Small intestine (tissue), 7 donors: ENCODE measurements around the gene EXOC1L. TPM values are rescaled to one million over a fixed set of nuclear protein-coding genes. Genes with fewer than 3 reads are reported as not detected.

Source experiments
- DNase-seq, 2 donors: peaks; one replicate each; pipeline versions ENCODE4 v3.0.0 to v3.0.0-alpha.2; 2013
- FAIRE-seq: peaks from 2 replicates; lab custom pipeline; 2012; peaks lifted over from hg19 to GRCh38; lab: Jason Lieb, UNC
- H3K27ac ChIP-seq, 3 donors: one replicate each; pipeline ENCODE4 v1.5.1; 2013; ENCODE audit warnings: low read length in 2 of 3, mild to moderate bottlenecking in 2 of 3, control low read depth in 1 of 3, inconsistent platforms in 1 of 3, low read depth in 1 of 3, moderate library complexity in 1 of 3
- H3K27me3 ChIP-seq, 3 donors: one replicate each; pipeline ENCODE4 v1.6.1; 2013; ENCODE audit warnings: low read length in 3 of 3, inconsistent platforms in 1 of 3; ENCODE audit not compliant: control insufficient read depth in 3 of 3, insufficient read depth in 3 of 3
- H3K36me3 ChIP-seq, 3 donors: one replicate each; pipeline ENCODE4 v1.6.1; 2013; ENCODE audit warnings: low read length in 3 of 3, inconsistent platforms in 1 of 3, low read depth in 1 of 3, mild to moderate bottlenecking in 1 of 3, moderate library complexity in 1 of 3; ENCODE audit not compliant: control insufficient read depth in 3 of 3, insufficient read depth in 2 of 3
- H3K4me1 ChIP-seq, 3 donors: one replicate each; pipeline ENCODE4 v1.6.1; 2013; ENCODE audit warnings: low read length in 2 of 3, inconsistent platforms in 1 of 3, low read depth in 1 of 3, mild to moderate bottlenecking in 1 of 3, moderate library complexity in 1 of 3; ENCODE audit not compliant: control insufficient read depth in 3 of 3, insufficient read depth in 2 of 3
- H3K4me3 ChIP-seq, 3 donors: one replicate each; pipeline ENCODE4 v1.5.1; 2013; ENCODE audit warnings: low read length in 3 of 3, control low read depth in 1 of 3, inconsistent platforms in 1 of 3, low read depth in 1 of 3, mild to moderate bottlenecking in 1 of 3, moderate library complexity in 1 of 3
- H3K9me3 ChIP-seq, 2 donors: one replicate each; pipeline ENCODE4 v1.6.1; 2013; ENCODE audit warnings: low read depth in 1 of 2, low read length in 1 of 2; ENCODE audit not compliant: control insufficient read depth in 2 of 2, insufficient read depth in 1 of 2
- WGBS, 3 donors: extraction: QIAGEN DNeasy Blood & Tissue Kit; methylation state at CpG; one replicate each; pipeline ENCODE4 v1.1.7; 2013; 5-methylcytosine and 5-hydroxymethylcytosine counted together
- polyA plus RNA-seq, 4 donors: library from polyadenylated mRNA; stranded (reverse) in 3 of 4; unstranded in 1 of 4; fragments of 200-250 nt in 3 of 4; fragments of 120-200 nt in 1 of 4; gene quantifications; one replicate each; pipeline versions ENCODE4 v1.2.1 to v1.2.3, GENCODE V29; 2013
- donor health status: healthy with polysubstance abuse.
- donor health status: control.
- donor health status: control.
- donor health status: Bipolar disorder and iron deficiency.
- donor health status: healthy.

EXOC1L gene
- polyA plus RNA-seq, 4 donors, result 0.31 TPM; not detected in 3

- Histone ChIP-seq H3K4me3 (no peak overlapping the region), H3K27me3 (no peaks in the 10 kb centered on the region), H3K4me1 (no peaks in the 10 kb centered on the region), H3K36me3 (peaks cover 4 to 19% (median 13%) of the 10 kb centered on the region in 3 donors), H3K27ac (no peak overlapping the region), H3K9me3 (no peaks in the 10 kb centered on the region)
- no peak for DNase-seq
- FAIRE-seq, result no peak
These were observed 56.8 kb downstream of the EXOC1L start for GRCh38 chr4:55876387-55876786.

- WGBS, 3 donors, result 95 to 100% (median 99%) methylated on average over 3 of the region's 3 CpGs
These were observed 59.6 kb downstream of the EXOC1L start for GRCh38 chr4:55879224-55879623.

GRCh38 chr4:55880652-55881280 lies 61.2 kb downstream of the EXOC1L start:
- H3K36me3 ChIP-seq, result peaks cover 0 to 14% (median 12%) of the 10 kb centered on the region in 3 donors
- H3K27ac ChIP-seq, result no peak overlapping the region
- no peaks in the 10 kb centered on the region for H3K9me3 ChIP-seq
- no peaks in the 10 kb centered on the region for H3K27me3 ChIP-seq
- 96 to 99% (median 97%) methylated on average over 3 of the region's 3 CpGs for WGBS, 3 donors
- no peak overlapping the region for H3K4me3 ChIP-seq
- FAIRE-seq (no peak), DNase-seq (no peak)
- no peaks in the 10 kb centered on the region for H3K4me1 ChIP-seq

More at GRCh38 chr4:55879224-55879623, 59.6 kb downstream of the EXOC1L start:
- no peak for DNase-seq
- FAIRE-seq, result no peak
- Histone ChIP-seq H3K4me1 (no peaks in the 10 kb centered on the region), H3K36me3 (peaks cover 0 to 14% (median 12%) of the 10 kb centered on the region in 3 donors), H3K27ac (no peak overlapping the region), H3K27me3 (no peaks in the 10 kb centered on the region), H3K9me3 (no peaks in the 10 kb centered on the region), H3K4me3 (no peak overlapping the region)

GRCh38 chr4:55884093-55884850 lies 64.7 kb downstream of the EXOC1L start:
- Histone ChIP-seq H3K4me1 (no peaks in the 10 kb centered on the region), H3K4me3 (no peak overlapping the region), H3K27ac (no peak overlapping the region), H3K36me3 (peaks cover 0 to 16% (median 2%) of the 10 kb centered on the region in 3 donors), H3K9me3 (no peaks in the 10 kb centered on the region), H3K27me3 (no peaks in the 10 kb centered on the region)
- DNase-seq, result no peak
- FAIRE-seq, result no peak
- 92 to 97% (median 95%) methylated on average over 2 of the region's 2 CpGs for WGBS, 3 donors

- peak; percentile 10 for FAIRE-seq
- peaks cover 0 to 15% (median 3%) of the 10 kb centered on the region in 3 donors for H3K36me3 ChIP-seq
- no peaks in the 10 kb centered on the region for H3K27me3 ChIP-seq
- no peak overlapping the region for H3K27ac ChIP-seq
- no peaks in the 10 kb centered on the region for H3K4me1 ChIP-seq
- no peak for DNase-seq
- 76 to 83% (median 83%) methylated on average over 1 of the region's 1 CpG for WGBS, 3 donors
- no peaks in the 10 kb centered on the region for H3K9me3 ChIP-seq
- no peak overlapping the region for H3K4me3 ChIP-seq
These were observed 65.2 kb downstream of the EXOC1L start for GRCh38 chr4:55884851-55885219.

Other genes with a start within 250 kb of the EXOC1L start
- not detected for gene PDCL2, start 227.5 kb upstream of the EXOC1L start, polyA plus RNA-seq
- gene NMU, start 183.5 kb upstream of the EXOC1L start, polyA plus RNA-seq, result 10 to 100 TPM in 1 of 4 donors, under 1 TPM in 1, not detected in 2; 0.24 to 28.3 TPM
- 10 to 100 TPM; 15.3 to 37.9 (median 20.9) TPM for gene EXOC1, start 33.9 kb downstream of the EXOC1L start, polyA plus RNA-seq
- 1 to 10 TPM; 1.4 to 9.7 (median 2.2) TPM for gene CEP135, start 129.2 kb downstream of the EXOC1L start, polyA plus RNA-seq